SH-SY5Y (cell line): ENCODE measurements around the gene ME1.

Experiments
- GATA2 ChIP-seq: IDR thresholded peaks from 2 replicates; pipeline ENCODE4 v1.6.1; 2011; ENCODE audit warnings: mild to moderate bottlenecking, low read depth, low read length
- GATA3 ChIP-seq: IDR thresholded peaks from 2 replicates; pipeline ENCODE4 v1.6.1; 2011; ENCODE audit warnings: low read depth, mild to moderate bottlenecking, low read length, moderate library complexity

DNA sequence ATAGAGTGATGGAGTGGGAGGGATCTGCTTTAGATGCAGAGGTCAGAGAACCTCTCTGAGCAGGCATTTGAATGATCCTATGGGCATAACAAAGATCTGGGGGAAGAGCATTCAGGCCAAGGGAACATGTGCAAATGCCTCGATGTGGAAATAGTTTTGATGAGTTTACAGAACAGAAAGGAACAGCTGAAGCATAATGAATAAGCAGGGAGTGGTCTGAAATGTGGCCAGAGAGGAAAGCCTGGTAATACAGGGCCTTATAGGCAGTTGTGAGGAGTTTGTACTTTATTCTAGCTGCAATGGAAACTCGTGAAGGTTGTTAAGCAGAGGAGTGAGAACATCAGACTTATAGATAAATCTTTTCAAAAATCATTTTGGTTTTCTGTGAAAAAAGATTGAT lies 33.0 kb upstream of the ME1 start:
- TF ChIP-seq GATA3 (no peak), GATA2 (no peak)
